ENCODE data around the gene CACNA2D1. TPM values are rescaled to one million over a fixed set of nuclear protein-coding genes. Genes with fewer than 3 reads are reported as not detected.

The CACNA2D1 gene
- polyA plus RNA-seq, 2 of the 4 experiments (the other 2 are of a cell fraction), result 18.0 to 32.9 TPM

DNA sequence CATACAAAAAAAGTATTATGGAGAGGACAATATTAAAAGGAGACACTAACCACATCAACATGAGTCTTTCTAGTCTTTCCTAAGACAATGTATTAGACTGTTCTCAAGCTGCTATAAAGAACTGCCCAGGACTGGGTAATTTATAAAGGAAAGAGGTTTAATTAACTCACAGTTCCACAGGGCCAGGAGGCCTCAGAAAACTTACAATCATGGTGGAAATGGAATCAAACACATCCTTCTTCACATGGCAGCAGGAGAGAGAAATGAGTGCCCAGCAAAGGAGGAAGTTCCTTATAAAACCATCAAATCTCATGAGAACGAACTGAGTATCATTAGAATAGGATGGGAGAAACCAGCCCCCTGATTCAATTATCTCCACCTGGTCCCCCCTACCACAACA lies 25.7 kb downstream of the CACNA2D1 start:
- no peak overlapping the region for H3K27ac ChIP-seq
- 89% methylated on average over 1 of the region's 1 CpG for WGBS (ENCODE audit: missing lambda C conversion rate)
- FAIRE-seq, result no peak
- H3K9me3 ChIP-seq, result 0 out of 3 replicates have a peak, but pooled peaks cover 6% of the 10 kb centered on the region
- no peak overlapping the region for H3K4me3 ChIP-seq
- TF ChIP-seq TFCP2L1 (CRISPR knock-in tag; IDR thresholded peaks at IDR 0.05) (no peak), FOSL2 (IDR thresholded peaks at IDR 0.05) (no peak), FOSL2 (CRISPR knock-in tag; IDR thresholded peaks at IDR 0.05) (no peak), BHLHE40 (IDR thresholded peaks at IDR 0.05; ENCODE audit: low read depth, low read length) (no peak), HOXB5 (CRISPR knock-in tag; IDR thresholded peaks at IDR 0.05) (no peak), POLR2AphosphoS2 (conservative IDR thresholded peaks at IDR 0.05; ENCODE audit: low read length) (no peak), EP300 (IDR thresholded peaks at IDR 0.05) (no peak), JUN (IDR thresholded peaks at IDR 0.05) (no peak), MYC (IDR thresholded peaks at IDR 0.05; ENCODE audit: borderline replicate concordance, low read length) (no peak), ZFP36 (IDR thresholded peaks at IDR 0.05; ENCODE audit: borderline replicate concordance, partially characterized antibody) (no peak), ZC3H11A (IDR thresholded peaks at IDR 0.05) (no peak), NR3C1 (IDR thresholded peaks at IDR 0.05) (no peak), EHMT2 (IDR thresholded peaks at IDR 0.05; ENCODE audit: low read depth) (no peak), RARB (CRISPR knock-in tag; IDR thresholded peaks at IDR 0.05) (no peak), CBX8 (IDR thresholded peaks at IDR 0.05) (no peak), HOXA7 (CRISPR knock-in tag; IDR thresholded peaks at IDR 0.05) (no peak), NPAS2 (CRISPR knock-in tag; IDR thresholded peaks at IDR 0.05; ENCODE audit: borderline replicate concordance) (no peak)
- TF ChIP-seq, protein P1, sequence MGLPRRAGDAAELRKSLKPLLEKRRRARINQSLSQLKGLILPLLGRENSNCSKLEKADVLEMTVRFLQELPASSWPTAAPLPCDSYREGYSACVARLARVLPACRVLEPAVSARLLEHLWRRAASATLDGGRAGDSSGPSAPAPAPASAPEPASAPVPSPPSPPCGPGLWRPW (IDR thresholded peaks at IDR 0.05), result no peak
- no peak overlapping the region for H3K4me2 ChIP-seq
- no peak for DNase-seq (ENCODE audit: low read depth in 1 of 2, low spot score in 1 of 2)
- POLR2A ChIA-PET, result no interaction called here
- no peak for ATAC-seq
- no peaks in the 10 kb centered on the region for H3K4me1 ChIP-seq
- CTCF ChIA-PET, result no interaction called here

DNA sequence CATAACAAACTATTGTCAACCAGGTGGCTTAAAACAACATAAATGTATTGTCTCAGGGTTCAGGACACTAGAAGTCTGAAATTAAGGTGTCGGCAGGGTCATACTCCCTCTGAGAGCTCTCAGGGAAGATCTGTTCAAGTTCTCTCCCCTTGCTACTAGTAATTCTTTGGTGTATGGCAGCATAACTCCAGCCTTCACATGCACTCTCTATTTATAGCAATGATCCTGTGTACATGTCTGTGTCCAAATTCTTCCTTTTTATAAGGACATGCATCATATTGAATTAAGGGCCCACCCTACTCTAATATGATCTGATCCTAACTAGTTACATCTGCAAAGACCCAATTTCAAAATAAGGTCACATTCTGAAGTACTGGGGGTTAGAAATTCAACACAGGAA lies 27.2 kb downstream of the CACNA2D1 start:
- TF ChIP-seq CBX2 (IDR thresholded peaks at IDR 0.05; ENCODE audit: borderline replicate concordance, low read depth) (no peak), NPAS2 (CRISPR knock-in tag; IDR thresholded peaks at IDR 0.05; ENCODE audit: borderline replicate concordance) (no peak), JUNB (IDR thresholded peaks at IDR 0.05) (no peak), CHD4 (IDR thresholded peaks at IDR 0.05; ENCODE audit: borderline replicate concordance) (no peak), EP300 (IDR thresholded peaks at IDR 0.05) (no peak), NFE2L2 (conservative IDR thresholded peaks at IDR 0.05; ENCODE audit: low read length) (no peak), POLR2AphosphoS2 (conservative IDR thresholded peaks at IDR 0.05; ENCODE audit: low read length) (no peak), GATA3 (IDR thresholded peaks at IDR 0.05; ENCODE audit: borderline replicate concordance) (no peak), ZSCAN20 (CRISPR knock-in tag; IDR thresholded peaks at IDR 0.05) (no peak), MAFK (IDR thresholded peaks at IDR 0.05; ENCODE audit: partially characterized antibody) (no peak)
- TF ChIP-seq, protein P2, sequence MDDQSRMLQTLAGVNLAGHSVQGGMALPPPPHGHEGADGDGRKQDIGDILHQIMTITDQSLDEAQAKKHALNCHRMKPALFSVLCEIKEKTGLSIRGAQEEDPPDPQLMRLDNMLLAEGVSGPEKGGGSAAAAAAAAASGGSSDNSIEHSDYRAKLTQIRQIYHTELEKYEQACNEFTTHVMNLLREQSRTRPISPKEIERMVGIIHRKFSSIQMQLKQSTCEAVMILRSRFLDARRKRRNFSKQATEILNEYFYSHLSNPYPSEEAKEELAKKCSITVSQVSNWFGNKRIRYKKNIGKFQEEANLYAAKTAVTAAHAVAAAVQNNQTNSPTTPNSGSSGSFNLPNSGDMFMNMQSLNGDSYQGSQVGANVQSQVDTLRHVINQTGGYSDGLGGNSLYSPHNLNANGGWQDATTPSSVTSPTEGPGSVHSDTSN (IDR thresholded peaks at IDR 0.05), result no peak
- TF ChIP-seq, protein P3, sequence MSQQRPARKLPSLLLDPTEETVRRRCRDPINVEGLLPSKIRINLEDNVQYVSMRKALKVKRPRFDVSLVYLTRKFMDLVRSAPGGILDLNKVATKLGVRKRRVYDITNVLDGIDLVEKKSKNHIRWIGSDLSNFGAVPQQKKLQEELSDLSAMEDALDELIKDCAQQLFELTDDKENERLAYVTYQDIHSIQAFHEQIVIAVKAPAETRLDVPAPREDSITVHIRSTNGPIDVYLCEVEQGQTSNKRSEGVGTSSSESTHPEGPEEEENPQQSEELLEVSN (IDR thresholded peaks at IDR 0.05; ENCODE audit: borderline replicate concordance, low read depth), result no peak
- TF ChIP-seq, protein P4, sequence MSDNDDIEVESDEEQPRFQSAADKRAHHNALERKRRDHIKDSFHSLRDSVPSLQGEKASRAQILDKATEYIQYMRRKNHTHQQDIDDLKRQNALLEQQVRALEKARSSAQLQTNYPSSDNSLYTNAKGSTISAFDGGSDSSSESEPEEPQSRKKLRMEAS (IDR thresholded peaks at IDR 0.05), result no peak
- TF ChIP-seq, protein P5, sequence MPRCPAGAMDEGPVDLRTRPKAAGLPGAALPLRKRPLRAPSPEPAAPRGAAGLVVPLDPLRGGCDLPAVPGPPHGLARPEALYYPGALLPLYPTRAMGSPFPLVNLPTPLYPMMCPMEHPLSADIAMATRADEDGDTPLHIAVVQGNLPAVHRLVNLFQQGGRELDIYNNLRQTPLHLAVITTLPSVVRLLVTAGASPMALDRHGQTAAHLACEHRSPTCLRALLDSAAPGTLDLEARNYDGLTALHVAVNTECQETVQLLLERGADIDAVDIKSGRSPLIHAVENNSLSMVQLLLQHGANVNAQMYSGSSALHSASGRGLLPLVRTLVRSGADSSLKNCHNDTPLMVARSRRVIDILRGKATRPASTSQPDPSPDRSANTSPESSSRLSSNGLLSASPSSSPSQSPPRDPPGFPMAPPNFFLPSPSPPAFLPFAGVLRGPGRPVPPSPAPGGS (IDR thresholded peaks at IDR 0.05), result no peak
- TF ChIP-seq, protein P1 (IDR thresholded peaks at IDR 0.05), result no peak
- FAIRE-seq (no peak), ATAC-seq (no peak), DNase-seq (ENCODE audit: low read depth in 1 of 2, low spot score in 1 of 2) (no peak)
- no peak overlapping the region for H3K4me2 ChIP-seq
- 85% methylated on average over 1 of the region's 1 CpG for WGBS (ENCODE audit: missing lambda C conversion rate)
- CTCF ChIA-PET, result no interaction called here
- no peak overlapping the region for H3K4me3 ChIP-seq
- H3K27ac ChIP-seq, result no peak overlapping the region
- no peaks in the 10 kb centered on the region for H3K4me1 ChIP-seq
- H3K9me3 ChIP-seq, result 0 out of 3 replicates have a peak, but pooled peaks cover 6% of the 10 kb centered on the region
- POLR2A ChIA-PET, result no interaction called here
